ENCODE measurements around the gene DPF1. TPM values are rescaled to one million over a fixed set of nuclear protein-coding genes. Genes with fewer than 3 reads are reported as not detected.

Gene DPF1
- total and polyA plus RNA-seq, 10 of the 15 experiments (the other 5 are each of a cell fraction or from before 2014, with no cell fraction given) = 0.11 to 4.3 (median 2.4) TPM

DNA sequence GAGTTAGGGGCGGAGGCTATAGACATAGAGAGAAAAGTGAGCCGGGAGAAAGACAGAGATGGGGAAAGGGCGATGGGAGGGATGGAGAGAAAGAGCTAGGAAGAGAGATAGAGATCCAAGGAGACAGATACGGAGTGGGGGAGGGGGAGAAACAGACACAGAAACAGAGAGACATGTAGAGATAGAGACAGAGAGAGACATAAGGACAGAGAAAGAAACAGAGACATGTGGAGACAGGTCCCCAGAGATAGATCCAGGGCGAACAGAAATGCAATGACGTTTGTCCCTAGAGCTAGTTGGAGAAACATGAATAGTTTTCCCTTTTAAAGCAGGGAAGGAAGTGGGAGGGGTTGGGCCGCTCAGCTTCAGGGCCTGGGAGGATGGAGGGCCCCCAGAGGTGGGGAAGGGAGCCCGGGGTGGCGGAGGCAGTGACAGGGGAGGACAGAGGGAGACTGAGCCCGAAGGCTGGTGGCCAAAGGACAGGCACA is 27.6 kb upstream of the DPF1 start:
- Histone ChIP-seq H3K4me2 (ENCODE audit: control insufficient read depth, insufficient read depth) (no peak overlapping the region), H3K36me3 (ENCODE audit: control insufficient read depth in 2 of 2, insufficient read depth in 2 of 2, low read length in 1 of 2) (no peaks in the 10 kb centered on the region), H3K4me3 (no peak overlapping the region), H3K79me2 (ENCODE audit: control insufficient read depth, insufficient read depth, low read length) (no peaks in the 10 kb centered on the region), H4K20me1 (ENCODE audit: control insufficient read depth, insufficient read depth) (no peaks in the 10 kb centered on the region), H3K27me3 (replicated peaks in 1 of 2; ENCODE audit: control insufficient read depth in 2 of 2, insufficient read depth in 2 of 2, low read length in 1 of 2) (peaks cover 0 to 4% of the 10 kb centered on the region in 2 experiments; a peak in 3 of 4 replicates), H3K4me1 (ENCODE audit: control insufficient read depth, insufficient read depth, low read length) (no peaks in the 10 kb centered on the region), H3K9ac (ENCODE audit: control insufficient read depth, insufficient read depth, low read length) (no peak overlapping the region), H3K9me3 (replicated peaks; ENCODE audit: control insufficient read depth, insufficient read depth, low read length) (no peaks in the 10 kb centered on the region), H3K27ac (ENCODE audit: control insufficient read depth, insufficient read depth) (no peak overlapping the region), H2AFZ (ENCODE audit: control insufficient read depth, low read depth, low read length) (no peak overlapping the region)
- DNase-seq (ENCODE audit: low read depth, low spot score) (no peak), FAIRE-seq (no peak), ATAC-seq (no peak)
- ChIA-PET RAD21 (ENCODE audit: unreplicated experiment) (interaction anchor here (1.2 kb wide), 1 partner anchor 8 kb away, joined by 3 read pairs; no protein-coding TSS in a partner anchor), SMC1A (ENCODE audit: uncharacterized antibody, unreplicated experiment) (interaction anchor here (1.0 kb wide), 1 partner anchor 77 kb away, joined by 3 read pairs; no protein-coding TSS in a partner anchor), POLR2A (no interaction called here), CTCF (interaction anchor here (0.8 kb wide), 1 partner anchor 81 kb away, joined by 3 read pairs; no protein-coding TSS in a partner anchor)
- WGBS (ENCODE audit: insufficient coverage, insufficient replicate concordance, low lambda C conversion rate, missing lambda C conversion rate) = 10% methylated on average over 10 of the region's 10 CpGs
- intact Hi-C loops (cut with micrococcal nuclease; ENCODE audit: unreplicated experiment) = no loop called here
- TF ChIP-seq, protein P1, sequence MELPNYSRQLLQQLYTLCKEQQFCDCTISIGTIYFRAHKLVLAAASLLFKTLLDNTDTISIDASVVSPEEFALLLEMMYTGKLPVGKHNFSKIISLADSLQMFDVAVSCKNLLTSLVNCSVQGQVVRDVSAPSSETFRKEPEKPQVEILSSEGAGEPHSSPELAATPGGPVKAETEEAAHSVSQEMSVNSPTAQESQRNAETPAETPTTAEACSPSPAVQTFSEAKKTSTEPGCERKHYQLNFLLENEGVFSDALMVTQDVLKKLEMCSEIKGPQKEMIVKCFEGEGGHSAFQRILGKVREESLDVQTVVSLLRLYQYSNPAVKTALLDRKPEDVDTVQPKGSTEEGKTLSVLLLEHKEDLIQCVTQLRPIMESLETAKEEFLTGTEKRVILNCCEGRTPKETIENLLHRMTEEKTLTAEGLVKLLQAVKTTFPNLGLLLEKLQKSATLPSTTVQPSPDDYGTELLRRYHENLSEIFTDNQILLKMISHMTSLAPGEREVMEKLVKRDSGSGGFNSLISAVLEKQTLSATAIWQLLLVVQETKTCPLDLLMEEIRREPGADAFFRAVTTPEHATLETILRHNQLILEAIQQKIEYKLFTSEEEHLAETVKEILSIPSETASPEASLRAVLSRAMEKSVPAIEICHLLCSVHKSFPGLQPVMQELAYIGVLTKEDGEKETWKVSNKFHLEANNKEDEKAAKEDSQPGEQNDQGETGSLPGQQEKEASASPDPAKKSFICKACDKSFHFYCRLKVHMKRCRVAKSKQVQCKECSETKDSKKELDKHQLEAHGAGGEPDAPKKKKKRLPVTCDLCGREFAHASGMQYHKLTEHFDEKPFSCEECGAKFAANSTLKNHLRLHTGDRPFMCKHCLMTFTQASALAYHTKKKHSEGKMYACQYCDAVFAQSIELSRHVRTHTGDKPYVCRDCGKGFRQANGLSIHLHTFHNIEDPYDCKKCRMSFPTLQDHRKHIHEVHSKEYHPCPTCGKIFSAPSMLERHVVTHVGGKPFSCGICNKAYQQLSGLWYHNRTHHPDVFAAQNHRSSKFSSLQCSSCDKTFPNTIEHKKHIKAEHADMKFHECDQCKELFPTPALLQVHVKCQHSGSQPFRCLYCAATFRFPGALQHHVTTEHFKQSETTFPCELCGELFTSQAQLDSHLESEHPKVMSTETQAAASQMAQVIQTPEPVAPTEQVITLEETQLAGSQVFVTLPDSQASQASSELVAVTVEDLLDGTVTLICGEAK (IDR thresholded peaks at IDR 0.05; ENCODE audit: borderline replicate concordance) = no peak
- no peak for TF ChIP-seq BRCA1 (IDR thresholded peaks at IDR 0.05; ENCODE audit: low read depth, low read length)
- TF ChIP-seq NR2C1 (IDR thresholded peaks at IDR 0.05) = no peak
- TF ChIP-seq CBX5 (IDR thresholded peaks at IDR 0.05; ENCODE audit: low read depth) = no peak
- TF ChIP-seq SUZ12 (IDR thresholded peaks at IDR 0.05; ENCODE audit: unreplicated experiment) = no peak
- TF ChIP-seq WRNIP1 (IDR thresholded peaks at IDR 0.05; ENCODE audit: borderline replicate concordance, low read depth, low read length) = no peak
- TF ChIP-seq ZZZ3 (IDR thresholded peaks at IDR 0.05; ENCODE audit: control insufficient read depth, insufficient read length, low read depth) = no peak
- TF ChIP-seq, protein P2, sequence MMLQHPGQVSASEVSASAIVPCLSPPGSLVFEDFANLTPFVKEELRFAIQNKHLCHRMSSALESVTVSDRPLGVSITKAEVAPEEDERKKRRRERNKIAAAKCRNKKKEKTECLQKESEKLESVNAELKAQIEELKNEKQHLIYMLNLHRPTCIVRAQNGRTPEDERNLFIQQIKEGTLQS (IDR thresholded peaks at IDR 0.05; ENCODE audit: borderline replicate concordance, extremely low read depth, low read depth, low read length) = no peak
- TF ChIP-seq, protein P3, sequence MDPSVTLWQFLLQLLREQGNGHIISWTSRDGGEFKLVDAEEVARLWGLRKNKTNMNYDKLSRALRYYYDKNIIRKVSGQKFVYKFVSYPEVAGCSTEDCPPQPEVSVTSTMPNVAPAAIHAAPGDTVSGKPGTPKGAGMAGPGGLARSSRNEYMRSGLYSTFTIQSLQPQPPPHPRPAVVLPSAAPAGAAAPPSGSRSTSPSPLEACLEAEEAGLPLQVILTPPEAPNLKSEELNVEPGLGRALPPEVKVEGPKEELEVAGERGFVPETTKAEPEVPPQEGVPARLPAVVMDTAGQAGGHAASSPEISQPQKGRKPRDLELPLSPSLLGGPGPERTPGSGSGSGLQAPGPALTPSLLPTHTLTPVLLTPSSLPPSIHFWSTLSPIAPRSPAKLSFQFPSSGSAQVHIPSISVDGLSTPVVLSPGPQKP (IDR thresholded peaks at IDR 0.05; ENCODE audit: low read depth, low read length) = no peak
- TF ChIP-seq, protein P4, sequence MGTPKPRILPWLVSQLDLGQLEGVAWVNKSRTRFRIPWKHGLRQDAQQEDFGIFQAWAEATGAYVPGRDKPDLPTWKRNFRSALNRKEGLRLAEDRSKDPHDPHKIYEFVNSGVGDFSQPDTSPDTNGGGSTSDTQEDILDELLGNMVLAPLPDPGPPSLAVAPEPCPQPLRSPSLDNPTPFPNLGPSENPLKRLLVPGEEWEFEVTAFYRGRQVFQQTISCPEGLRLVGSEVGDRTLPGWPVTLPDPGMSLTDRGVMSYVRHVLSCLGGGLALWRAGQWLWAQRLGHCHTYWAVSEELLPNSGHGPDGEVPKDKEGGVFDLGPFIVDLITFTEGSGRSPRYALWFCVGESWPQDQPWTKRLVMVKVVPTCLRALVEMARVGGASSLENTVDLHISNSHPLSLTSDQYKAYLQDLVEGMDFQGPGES (IDR thresholded peaks at IDR 0.05) = no peak
- no peak for TF ChIP-seq HDAC6 (IDR thresholded peaks at IDR 0.05; ENCODE audit: unreplicated experiment)
- in situ Hi-C loops (cut with MboI) = no loop called here
- BruUV-seq (replicated peaks) = no TSS peak
